Activated naive CD4-positive, alpha-beta T cell treated with anti-CD3 and anti-CD28 coated beads, Interleukin-2, amount 50 U/mL, for 16 hours (primary cell): ENCODE results near the gene PRICKLE1.
"Not testable (repeated sequence)": the region's sequence is repeated elsewhere in the genome, so short reads cannot be mapped to it uniquely, and the experiment has no call there.

Experiments
- DNase-seq: peaks from one replicate; pipeline ENCODE4 v3.0.0-alpha.2; 2020

Gene PRICKLE1

GRCh38 chr12:42552822-42553221 is 36.7 kb downstream of the PRICKLE1 start:
- no peak for DNase-seq

- no peak for DNase-seq
Observed at GRCh38 chr12:42550800-42551199, 38.7 kb downstream of the PRICKLE1 start.

- DNase-seq, result no peak
Observed at GRCh38 chr12:42546709-42547108, 42.8 kb downstream of the PRICKLE1 start.

GRCh38 chr12:42541965-42542364 is 47.6 kb downstream of the PRICKLE1 start:
- DNase-seq, result no peak

GRCh38 chr12:42541308-42541707 is 48.2 kb downstream of the PRICKLE1 start:
- not testable (repeated sequence) for DNase-seq

GRCh38 chr12:42539696-42540095 is 49.9 kb downstream of the PRICKLE1 start:
- DNase-seq, result no peak

- DNase-seq, result no peak
Observed at GRCh38 chr12:42538203-42538602, 51.3 kb downstream of the PRICKLE1 start.

GRCh38 chr12:42534184-42534838 is 55.2 kb downstream of the PRICKLE1 start:
- no peak for DNase-seq

- no peak for DNase-seq
Observed at GRCh38 chr12:42530284-42530683, 59.3 kb downstream of the PRICKLE1 start.

GRCh38 chr12:42525444-42525843 is 64.1 kb downstream of the PRICKLE1 start:
- no peak for DNase-seq

- no peak for DNase-seq
Observed at GRCh38 chr12:42524716-42525115, 64.8 kb downstream of the PRICKLE1 start.

GRCh38 chr12:42516573-42516972 is 73.0 kb downstream of the PRICKLE1 start:
- no peak for DNase-seq

- no peak for DNase-seq
Observed at GRCh38 chr12:42511656-42512055, 77.9 kb downstream of the PRICKLE1 start.

GRCh38 chr12:42510823-42511222 is 78.7 kb downstream of the PRICKLE1 start:
- DNase-seq, result no peak

GRCh38 chr12:42508913-42509460 is 80.6 kb downstream of the PRICKLE1 start:
- no peak for DNase-seq

GRCh38 chr12:42507565-42507964 is 82.0 kb downstream of the PRICKLE1 start:
- no peak for DNase-seq

GRCh38 chr12:42507081-42507480 is 82.5 kb downstream of the PRICKLE1 start:
- no peak for DNase-seq

- no peak for DNase-seq
Observed at GRCh38 chr12:42504049-42504448, 85.5 kb downstream of the PRICKLE1 start.

- DNase-seq, result no peak
Observed at GRCh38 chr12:42502682-42503081, 86.9 kb downstream of the PRICKLE1 start.

- no peak for DNase-seq
Observed at GRCh38 chr12:42498549-42499247, 90.8 kb downstream of the PRICKLE1 start.

GRCh38 chr12:42496886-42497285 is 92.7 kb downstream of the PRICKLE1 start:
- DNase-seq, result no peak

- no peak for DNase-seq
Observed at GRCh38 chr12:42495244-42495643, 94.3 kb downstream of the PRICKLE1 start.

- DNase-seq, result no peak
Observed at GRCh38 chr12:42492267-42492666, 97.3 kb downstream of the PRICKLE1 start.

- no peak for DNase-seq
Observed at GRCh38 chr12:42490261-42490842, 99.2 kb downstream of the PRICKLE1 start.
